K562 (cell line): ENCODE results near the gene HOXB7. TPM values are rescaled to one million over a fixed set of nuclear protein-coding genes. Genes with fewer than 3 reads are reported as not detected.

ENCODE experiments used
- ATAC-seq: fragments of 200-7000 bp; cut with Tn5 transposase; 3 replicates; pipeline ENCODE4 v1.9.1; 2020; ENCODE audit warnings: moderate library complexity
- BruUV-seq: library from RNA; stranded (reverse); fragments of 400-500 nt; replicated peaks from 2 replicates; lab custom pipeline; 2021; lab: Mats Ljungman, UMichigan
- CTCF ChIA-PET: fragments of 300-600 bp; formaldehyde crosslinking; extraction: SDS; loops from one replicate; lab custom pipeline; 2021; ENCODE audit warnings: low intra/inter-chr PET ratio; lab: Yijun Ruan, JAX
- POLR2A ChIA-PET: fragments of 300-600, 350-650 bp; sonication (Branson Sonifier 250); formaldehyde crosslinking; extraction: SDS; loops from one replicate; lab custom pipeline; 2021; ENCODE audit warnings: antibody characterized with exemption, inconsistent platforms; lab: Yijun Ruan, JAX
- DNase-seq, 4 experiments: peaks; one replicate each; pipeline versions ENCODE4 v3.0.0 to v3.0.0-alpha.2; 2011 to 2018; ENCODE audit warnings: low spot score in 3 of 4, mixed read lengths in 3 of 4; ENCODE audit errors: extremely low read depth in 1 of 4
- FAIRE-seq: peaks from 2 replicates; lab custom pipeline; 2011; peaks lifted over from hg19 to GRCh38; lab: Jason Lieb, UNC
- H2AFZ ChIP-seq: 2 replicates; pipeline ENCODE4 v1.6.0; 2011; ENCODE audit warnings: low read depth, low read length, control low read depth, inconsistent platforms
- H3K27ac ChIP-seq: fragments of 200-600 bp; 3 replicates; pipeline ENCODE4 v1.8.0; 2011; ENCODE audit warnings: low read depth, mild to moderate bottlenecking, control low read depth, inconsistent platforms, low read length, moderate library complexity, mixed read lengths; ENCODE audit errors: extremely low read depth
- H3K27me3 ChIP-seq, 2 experiments: fragments of 300-600 bp in 1 of 2; 2 replicates in 1 of 2; 3 replicates in 1 of 2; pipeline versions ENCODE4 v1.6.0 to v1.8.0; 2011; ENCODE audit warnings: inconsistent platforms in 2 of 2, low read length in 2 of 2, mild to moderate bottlenecking in 1 of 2, mixed read lengths in 1 of 2, moderate library complexity in 1 of 2; ENCODE audit not compliant: control insufficient read depth in 2 of 2, insufficient read depth in 2 of 2
- H3K36me3 ChIP-seq: fragments of 300-600 bp; 3 replicates; pipeline ENCODE4 v1.8.0; 2011; ENCODE audit warnings: mild to moderate bottlenecking, low read length, inconsistent platforms; ENCODE audit not compliant: control insufficient read depth, insufficient read depth
- H3K4me1 ChIP-seq, 2 experiments: fragments of 200-600 bp in 1 of 2; replicated peaks in 1 of 2; 2 replicates in 1 of 2; 3 replicates in 1 of 2; pipeline versions ENCODE4 v1.5.1 to v1.8.0; 2011; ENCODE audit warnings: inconsistent platforms in 2 of 2, low read length in 2 of 2, mild to moderate bottlenecking in 1 of 2, mixed read lengths in 1 of 2, moderate library complexity in 1 of 2; ENCODE audit not compliant: control insufficient read depth in 2 of 2, insufficient read depth in 2 of 2
- H3K4me2 ChIP-seq: 2 replicates; pipeline ENCODE4 v1.6.1; 2011; ENCODE audit warnings: low read length, control low read depth, inconsistent platforms, mixed read lengths; ENCODE audit not compliant: insufficient read depth
- H3K4me3 ChIP-seq: fragments of 200-600 bp; sonication (generic), shearing (Covaris generic); 2 replicates; pipeline ENCODE4 v1.5.1; 2016; ENCODE audit warnings: control low read depth, inconsistent platforms
- H3K79me2 ChIP-seq: fragments of 200-600 bp; 3 replicates; pipeline ENCODE4 v1.8.0; 2011; ENCODE audit warnings: low read length, inconsistent platforms; ENCODE audit not compliant: control insufficient read depth, insufficient read depth
- H3K9ac ChIP-seq, 2 experiments: 2 replicates each; pipeline versions ENCODE4 v1.6.0 to v1.6.1; 2011; ENCODE audit warnings: low read depth in 2 of 2, low read length in 2 of 2, control low read depth in 1 of 2, inconsistent platforms in 1 of 2, mild to moderate bottlenecking in 1 of 2, mixed read lengths in 1 of 2; ENCODE audit not compliant: insufficient read depth in 1 of 2
- H3K9me1 ChIP-seq: one replicate; pipeline ENCODE4 v1.6.0; 2011; ENCODE audit warnings: inconsistent platforms, mild to moderate bottlenecking, low read length, moderate library complexity; ENCODE audit not compliant: control insufficient read depth, insufficient read depth
- H3K9me3 ChIP-seq: replicated peaks from 2 replicates; pipeline ENCODE4 v1.5.1; 2011; ENCODE audit warnings: low read depth, low read length, inconsistent platforms; ENCODE audit not compliant: control insufficient read depth, insufficient read depth
- H4K20me1 ChIP-seq: replicated peaks from 2 replicates; pipeline ENCODE4 v1.6.1; 2011; ENCODE audit warnings: low read length, inconsistent platforms, mixed read lengths; ENCODE audit not compliant: control insufficient read depth, insufficient read depth
- CTCF ChIP-seq, 3 experiments: IDR thresholded peaks in 2 of 3; conservative IDR thresholded peaks in 1 of 3; 2 replicates each; pipeline ENCODE4 v1.5.1; 2011 to 2012; ENCODE audit warnings: low read length in 3 of 3, mild to moderate bottlenecking in 3 of 3, control low read depth in 2 of 3, improper control_type of control experiment in 1 of 3, inconsistent platforms in 1 of 3, low read depth in 1 of 3, mixed read lengths in 1 of 3, moderate library complexity in 1 of 3; ENCODE audit not compliant: insufficient read depth in 2 of 3
- NFATC3 ChIP-seq: fragments of 450-650 bp; IDR thresholded peaks from 2 replicates; pipeline ENCODE4 v1.6.1; 2017; ENCODE audit warnings: mild to moderate bottlenecking
- WGBS: fragments of 100-300 bp; shearing (Covaris generic); methylation state at CpG from one replicate; pipeline ENCODE4 v1.1.6; 2016; ENCODE audit warnings: low coverage, mixed read lengths; ENCODE audit not compliant: insufficient coverage; ENCODE audit errors: missing lambda C conversion rate; 5-methylcytosine and 5-hydroxymethylcytosine counted together
- in situ Hi-C: fragments of 300-500 bp; cut with MboI; formaldehyde crosslinking; loops from 4 replicates; pipeline ENCODE4 v1.15.0; 2018; ENCODE audit warnings: inconsistent platforms, mixed read lengths
- intact Hi-C: fragments of 100-400 bp; cut with micrococcal nuclease; formaldehyde crosslinking; loops from 2 replicates; pipeline ENCODE4 v1.14.2; 2022
- polyA plus RNA-seq, 8 experiments: library from polyadenylated mRNA; depleted of rRNA in 4 of 8; stranded (reverse) in 5 of 8; unstranded in 3 of 8; fragments of >200 nt; fragmentation: Nextera tagmentation in 2 of 8; fragmentation: Illumina TruSeq in 1 of 8; extraction: Ambion mirVana in 2 of 8; extraction: Trizol in 1 of 8; gene quantifications; 2 replicates each; pipeline versions ENCODE4 v1.2.1 to v1.2.3, GENCODE V29; 2011 to 2014; ENCODE audit warnings: inconsistent platforms in 1 of 8, missing spikeins in 1 of 8
- total RNA-seq, 7 experiments: library from RNA; depleted of rRNA in 6 of 7; stranded (reverse); fragments of >200 nt in 6 of 7; fragmentation: Illumina TruSeq in 2 of 7; extraction: Trizol in 2 of 7; gene quantifications; 2 replicates each; pipeline versions ENCODE4 v1.2.1 to v1.2.3, GENCODE V29; 2011 to 2021; ENCODE audit warnings: low replicate concordance in 1 of 7

The HOXB7 gene
- total and polyA plus RNA-seq, 9 of the 15 experiments (the other 6 are each of a cell fraction or from before 2014, with no cell fraction given) = 5.5 to 16.7 (median 8.3) TPM

- Histone ChIP-seq H3K36me3 (peaks cover 89% of the 10 kb centered on the region; the same call in 2 of the 3 replicates), H3K79me2 (peaks cover 29% of the 10 kb centered on the region), H4K20me1 (no peaks in the 10 kb centered on the region), H3K27me3 (no peaks in the 10 kb centered on the region), H3K27ac (no peak overlapping the region), H3K4me1 (peaks cover 10 to 22% of the 10 kb centered on the region in 2 experiments), H3K9ac (no peak overlapping the region), H3K9me3 (no peaks in the 10 kb centered on the region), H2AFZ (no peak overlapping the region), H3K9me1 (peaks cover 6% of the 10 kb centered on the region), H3K4me2 (no peak overlapping the region), H3K4me3 (no peak overlapping the region)
- peak; percentile 81 for ATAC-seq
- FAIRE-seq = peak; percentile 55
- no peak for TF ChIP-seq NFATC3
- peak; percentile 36 to 47 (median 44); a peak in 5 of 6 replicates for TF ChIP-seq CTCF (IDR thresholded peaks at IDR 0.05 in 2 of 3, conservative IDR thresholded peaks at IDR 0.05 in 1 of 3; ENCODE audit: insufficient read depth in 2 of 3, low read depth in 1 of 3, low read length in 3 of 3)
- in situ Hi-C loops = no loop called here
- POLR2A ChIA-PET = interaction anchor here (1.4 to 1.6 kb wide), 2 partner anchors 15 to 17 kb away, joined by 3 to 8 read pairs; no protein-coding TSS in a partner anchor
- CTCF ChIA-PET = no interaction called here
- no TSS peak for BruUV-seq
- intact Hi-C loops = no loop called here
- DNase-seq = peak in 3 of 4 experiments; percentile 47 to 62 (median 59)
- 85% methylated on average over 15 of the region's 15 CpGs for WGBS
Observed at GRCh38 chr17:48561884-48562810, 48.7 kb downstream of the HOXB7 start.
